ENCODE results near the gene INSYN1. TPM values are rescaled to one million over a fixed set of nuclear protein-coding genes. Genes with fewer than 3 reads are reported as not detected.

Gene INSYN1
- total and polyA plus RNA-seq, 2 donors (not counting 3 experiments of a cell fraction or from before 2014, with no cell fraction given): 0.18 to 0.58 TPM

DNA sequence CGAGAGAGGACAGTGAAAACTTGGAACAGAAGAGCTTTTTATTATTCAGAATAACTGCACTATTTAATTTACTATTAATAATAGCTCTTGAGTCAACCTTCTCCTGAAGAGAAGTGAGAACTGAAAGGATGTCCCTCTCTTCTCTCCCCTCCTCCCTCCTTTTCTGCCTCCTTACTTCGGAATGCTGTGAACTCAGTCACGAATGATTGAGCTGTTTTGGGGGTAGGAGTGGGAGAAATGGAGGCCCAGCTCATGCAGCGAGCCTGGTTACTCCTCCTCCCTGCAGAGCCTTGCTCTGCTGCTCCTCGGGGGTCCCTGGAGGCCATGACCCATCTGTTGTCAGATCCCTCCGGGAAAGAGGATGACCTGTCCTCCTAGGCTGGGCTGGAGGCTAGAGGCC is 20.3 kb upstream of the INSYN1 start:
- Histone ChIP-seq H3K9me3 (replicated peaks; ENCODE audit: control insufficient read depth, insufficient read depth, low read length) (no peaks in the 10 kb centered on the region), H3K36me3 (ENCODE audit: control insufficient read depth in 2 of 2, extremely low read depth in 1 of 2, insufficient read depth in 2 of 2, low read length in 2 of 2) (no peaks in the 10 kb centered on the region), H3K4me1 (ENCODE audit: control insufficient read depth, extremely low read depth, insufficient read depth, low read length) (no peaks in the 10 kb centered on the region), H3K4me2 (ENCODE audit: insufficient read depth, low read length) (no peak overlapping the region), H3K27ac (ENCODE audit: insufficient read depth, low read depth, low read length) (no peak overlapping the region), H3K79me2 (ENCODE audit: control insufficient read depth, insufficient read depth, low read length) (no peaks in the 10 kb centered on the region), H4K20me1 (replicated peaks; ENCODE audit: control insufficient read depth, extremely low read depth, insufficient read depth, low read length) (no peaks in the 10 kb centered on the region), H3K27me3 (ENCODE audit: control insufficient read depth in 2 of 2, insufficient read depth in 2 of 2, low read length in 2 of 2) (peaks cover 0 to 2% of the 10 kb centered on the region in 2 experiments), H3K9me1 (replicated peaks; ENCODE audit: control insufficient read depth, extremely low read depth, insufficient read depth, low read length) (no peaks in the 10 kb centered on the region), H3K9ac (replicated peaks; ENCODE audit: extremely low read depth, insufficient read depth, low read length) (no peak overlapping the region), H2AFZ (ENCODE audit: low read depth, low read length) (no peak overlapping the region), H3K4me3 (replicated peaks in 1 of 3; ENCODE audit: insufficient read depth in 1 of 3, low read depth in 1 of 3, low read length in 3 of 3) (no peak overlapping the region)
- dilution Hi-C loops (cut with MboI; ENCODE audit: extremely low pct_ligation_motif_present, low sequenced_read_pairs) (no loop called here), intact Hi-C loops (cut with micrococcal nuclease) (no loop called here)
- FAIRE-seq: no peak
- BruUV-seq (replicated peaks): no TSS peak
- no peak for DNase-seq (ENCODE audit: low read depth, low spot score)
- CTCF ChIA-PET: interaction anchor here (1.0 to 1.2 kb wide), 2 partner anchors 62 to 105 kb away, joined by 3 read pairs; no protein-coding TSS in a partner anchor
- POLR2A ChIA-PET: no interaction called here
- no peak for TF ChIP-seq MYC (IDR thresholded peaks at IDR 0.05; ENCODE audit: low read depth, low read length)
- no peak for TF ChIP-seq EZH2 (IDR thresholded peaks at IDR 0.05; ENCODE audit: borderline replicate concordance, low read depth, low read length, severe bottlenecking)
- no peak for TF ChIP-seq POLR2AphosphoS5 (IDR thresholded peaks at IDR 0.05; ENCODE audit: insufficient read depth, low read depth, low read length)
- TF ChIP-seq GATA2 (IDR thresholded peaks at IDR 0.05; ENCODE audit: insufficient read depth, insufficient read length, low read depth, low read length): no peak

DNA sequence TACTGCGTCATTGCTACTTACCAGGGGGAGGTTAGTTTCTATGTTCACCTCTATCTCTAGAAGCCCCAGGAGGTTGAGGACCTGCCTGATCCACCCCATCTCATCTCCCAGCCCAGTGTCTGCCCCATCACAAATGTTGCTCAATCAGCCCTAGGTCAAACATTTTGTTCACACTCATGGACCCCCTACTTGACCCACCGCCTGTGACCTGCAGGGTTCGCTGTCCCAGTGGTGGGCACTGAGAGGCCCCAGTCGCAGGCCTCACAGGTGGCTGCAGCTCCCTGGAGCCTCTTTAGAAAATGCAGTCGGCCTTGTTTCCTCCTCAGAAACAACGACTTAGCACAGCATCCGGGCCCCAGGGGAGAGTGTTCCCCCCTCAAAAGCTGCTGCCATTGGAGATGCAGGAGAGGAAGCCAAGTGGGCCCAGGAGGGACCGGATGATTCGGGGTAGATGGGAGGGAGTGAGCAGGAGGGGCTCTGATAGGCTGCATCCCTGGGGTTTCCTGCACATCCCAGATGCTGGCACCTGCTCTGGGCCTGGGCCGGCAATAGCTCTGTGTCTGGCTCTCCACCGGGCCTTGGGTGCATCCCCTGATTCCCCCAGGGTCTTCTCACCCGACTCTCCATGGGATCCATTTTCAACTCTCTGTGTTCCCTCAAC is 18.4 kb upstream of the INSYN1 start:
- POLR2A ChIA-PET: no interaction called here
- CTCF ChIA-PET: interaction anchor here (1.0 to 1.1 kb wide), 2 partner anchors 98 to 103 kb away, joined by 3 to 5 read pairs; no protein-coding TSS in a partner anchor
- peaks cover 0 to 2% of the 10 kb centered on the region in 2 experiments for H3K27me3 ChIP-seq (ENCODE audit: control insufficient read depth in 2 of 2, insufficient read depth in 2 of 2, low read length in 2 of 2)
- H4K20me1 ChIP-seq (replicated peaks; ENCODE audit: control insufficient read depth, extremely low read depth, insufficient read depth, low read length): no peaks in the 10 kb centered on the region
- no peaks in the 10 kb centered on the region for H3K36me3 ChIP-seq (ENCODE audit: control insufficient read depth in 2 of 2, extremely low read depth in 1 of 2, insufficient read depth in 2 of 2, low read length in 2 of 2)
- H3K4me3 ChIP-seq (replicated peaks in 1 of 3; ENCODE audit: insufficient read depth in 1 of 3, low read depth in 1 of 3, low read length in 3 of 3): no peak overlapping the region
- no peak overlapping the region for H3K9ac ChIP-seq (replicated peaks; ENCODE audit: extremely low read depth, insufficient read depth, low read length)
- no peaks in the 10 kb centered on the region for H3K9me3 ChIP-seq (replicated peaks; ENCODE audit: control insufficient read depth, insufficient read depth, low read length)
- intact Hi-C loops (cut with micrococcal nuclease) (no loop called here), dilution Hi-C loops (cut with MboI; ENCODE audit: extremely low pct_ligation_motif_present, low sequenced_read_pairs) (no loop called here)
- no peak overlapping the region for H2AFZ ChIP-seq (ENCODE audit: low read depth, low read length)
- H3K9me1 ChIP-seq (replicated peaks; ENCODE audit: control insufficient read depth, extremely low read depth, insufficient read depth, low read length): no peaks in the 10 kb centered on the region
- no peaks in the 10 kb centered on the region for H3K79me2 ChIP-seq (ENCODE audit: control insufficient read depth, insufficient read depth, low read length)
- DNase-seq (ENCODE audit: low read depth, low spot score): no peak
- no peaks in the 10 kb centered on the region for H3K4me1 ChIP-seq (ENCODE audit: control insufficient read depth, extremely low read depth, insufficient read depth, low read length)
- FAIRE-seq: no peak
- no TSS peak for BruUV-seq (replicated peaks)
- no peak overlapping the region for H3K4me2 ChIP-seq (ENCODE audit: insufficient read depth, low read length)
- H3K27ac ChIP-seq (ENCODE audit: insufficient read depth, low read depth, low read length): no peak overlapping the region
- TF ChIP-seq MYC (IDR thresholded peaks at IDR 0.05; ENCODE audit: low read depth, low read length): no peak
- TF ChIP-seq POLR2AphosphoS5 (IDR thresholded peaks at IDR 0.05; ENCODE audit: insufficient read depth, low read depth, low read length): no peak
- TF ChIP-seq, protein P1, sequence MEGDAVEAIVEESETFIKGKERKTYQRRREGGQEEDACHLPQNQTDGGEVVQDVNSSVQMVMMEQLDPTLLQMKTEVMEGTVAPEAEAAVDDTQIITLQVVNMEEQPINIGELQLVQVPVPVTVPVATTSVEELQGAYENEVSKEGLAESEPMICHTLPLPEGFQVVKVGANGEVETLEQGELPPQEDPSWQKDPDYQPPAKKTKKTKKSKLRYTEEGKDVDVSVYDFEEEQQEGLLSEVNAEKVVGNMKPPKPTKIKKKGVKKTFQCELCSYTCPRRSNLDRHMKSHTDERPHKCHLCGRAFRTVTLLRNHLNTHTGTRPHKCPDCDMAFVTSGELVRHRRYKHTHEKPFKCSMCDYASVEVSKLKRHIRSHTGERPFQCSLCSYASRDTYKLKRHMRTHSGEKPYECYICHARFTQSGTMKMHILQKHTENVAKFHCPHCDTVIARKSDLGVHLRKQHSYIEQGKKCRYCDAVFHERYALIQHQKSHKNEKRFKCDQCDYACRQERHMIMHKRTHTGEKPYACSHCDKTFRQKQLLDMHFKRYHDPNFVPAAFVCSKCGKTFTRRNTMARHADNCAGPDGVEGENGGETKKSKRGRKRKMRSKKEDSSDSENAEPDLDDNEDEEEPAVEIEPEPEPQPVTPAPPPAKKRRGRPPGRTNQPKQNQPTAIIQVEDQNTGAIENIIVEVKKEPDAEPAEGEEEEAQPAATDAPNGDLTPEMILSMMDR (IDR thresholded peaks at IDR 0.05; ENCODE audit: extremely low read depth in 1 of 2, insufficient read depth in 1 of 2, low read depth in 1 of 2, low read length in 2 of 2): no peak
- no peak for TF ChIP-seq EZH2 (IDR thresholded peaks at IDR 0.05; ENCODE audit: borderline replicate concordance, low read depth, low read length, severe bottlenecking)

All from endothelial cell of umbilical vein (primary cell).